GM12878 (cell line): ENCODE data around the gene PADI1. TPM values are rescaled to one million over a fixed set of nuclear protein-coding genes. Genes with fewer than 3 reads are reported as not detected.

Source experiments
- ATAC-seq: fragments of 200-7000 bp; cut with Tn5 transposase; 3 replicates; pipeline ENCODE4 v1.9.1; 2020; ENCODE audit warnings: mild to moderate bottlenecking, moderate library complexity
- BruUV-seq: library from RNA; stranded (reverse); fragments of 400-500 nt; replicated peaks from 2 replicates; lab custom pipeline; 2021; lab: Mats Ljungman, UMichigan
- CTCF ChIA-PET: fragments of 300-600 bp; sonication (Branson Sonifier 250); formaldehyde crosslinking; extraction: SDS; loops from one replicate; lab custom pipeline; 2021; ENCODE audit warnings: inconsistent platforms; lab: Yijun Ruan, JAX
- POLR2A ChIA-PET: fragments of 350-600 bp; formaldehyde crosslinking; extraction: SDS; loops from one replicate; lab custom pipeline; 2021; ENCODE audit warnings: inconsistent platforms; lab: Charles Lee
- RAD21 ChIA-PET: fragments of 300-600 bp; sonication (Branson Sonifier 250); formaldehyde crosslinking; loops from one replicate; lab custom pipeline; 2023; ENCODE audit warnings: antibody characterized with exemption; ENCODE audit not compliant: unreplicated experiment; lab: Charles Lee
- SMC1A ChIA-PET: fragments of 300-600 bp; sonication (Branson Sonifier 250); formaldehyde crosslinking; loops from one replicate; lab custom pipeline; 2023; ENCODE audit not compliant: unreplicated experiment, uncharacterized antibody; lab: Charles Lee
- DNase-seq: peaks from one replicate; pipeline ENCODE4 v3.0.0-alpha.2; 2011; ENCODE audit warnings: low read depth, low spot score
- FAIRE-seq: peaks from 3 replicates; lab custom pipeline; 2011; peaks lifted over from hg19 to GRCh38; lab: Jason Lieb, UNC
- H2AFZ ChIP-seq: 2 replicates; pipeline ENCODE4 v1.6.0; 2011; ENCODE audit warnings: low read depth, low read length, control low read depth; ENCODE audit not compliant: control insufficient read depth
- H3K27ac ChIP-seq: 2 replicates; pipeline ENCODE4 v1.5.1; 2011; ENCODE audit warnings: control low read depth; ENCODE audit not compliant: control insufficient read depth, insufficient read depth
- H3K27me3 ChIP-seq, 2 experiments: replicated peaks in 1 of 2; 2 replicates each; pipeline versions ENCODE4 v1.6.0 to v1.6.1; 2011; ENCODE audit warnings: low read length in 1 of 2; ENCODE audit not compliant: control insufficient read depth in 2 of 2, insufficient read depth in 2 of 2
- H3K36me3 ChIP-seq, 2 experiments: 2 replicates each; pipeline ENCODE4 v1.5.1; 2011; ENCODE audit warnings: low read length in 1 of 2; ENCODE audit not compliant: control insufficient read depth in 2 of 2, insufficient read depth in 2 of 2
- H3K4me1 ChIP-seq: 2 replicates; pipeline ENCODE4 v1.6.1; 2011; ENCODE audit warnings: mild to moderate bottlenecking, low read length, moderate library complexity, mixed read lengths; ENCODE audit not compliant: control insufficient read depth, insufficient read depth
- H3K4me2 ChIP-seq: 2 replicates; pipeline ENCODE4 v1.6.0; 2011; ENCODE audit warnings: control low read depth; ENCODE audit not compliant: control insufficient read depth, insufficient read depth
- H3K4me3 ChIP-seq: fragments of 200-600 bp; sonication (generic); 2 replicates; pipeline ENCODE4 v1.5.1; 2016
- H3K79me2 ChIP-seq: 2 replicates; pipeline ENCODE4 v1.6.0; 2011; ENCODE audit warnings: low read length; ENCODE audit not compliant: control insufficient read depth, insufficient read depth
- H3K9ac ChIP-seq: 2 replicates; pipeline ENCODE4 v1.8.0; 2011; ENCODE audit warnings: low read length, control low read depth, mixed read lengths; ENCODE audit not compliant: control insufficient read depth, insufficient read depth
- H3K9me3 ChIP-seq: replicated peaks from 3 replicates; pipeline ENCODE4 v1.5.1; 2011; ENCODE audit warnings: mild to moderate bottlenecking, low read length; ENCODE audit not compliant: control insufficient read depth, insufficient read depth
- H4K20me1 ChIP-seq: 2 replicates; pipeline ENCODE4 v1.6.0; 2011; ENCODE audit not compliant: control insufficient read depth, insufficient read depth
- CEBPZ ChIP-seq: fragments of 150-350 bp; IDR thresholded peaks from 2 replicates; pipeline ENCODE4 v1.6.1; 2016; ENCODE audit warnings: low read depth, low read length
- HDAC2 ChIP-seq: fragments of 200-600 bp; sonication (generic); IDR thresholded peaks from 2 replicates; pipeline ENCODE4 v1.6.1; 2017
- IRF4 ChIP-seq: IDR thresholded peaks from 2 replicates; pipeline ENCODE4 v1.6.1; 2011; ENCODE audit warnings: low read depth, low read length
- MXI1 ChIP-seq: fragments of 150-350 bp; IDR thresholded peaks from 2 replicates; pipeline ENCODE4 v1.6.1; 2011; ENCODE audit warnings: low read depth, mild to moderate bottlenecking, inconsistent platforms, low read length, improper control_type of control experiment
- PKNOX1 ChIP-seq: fragments of 450-650 bp; IDR thresholded peaks from 2 replicates; pipeline ENCODE4 v1.6.1; 2016; ENCODE audit warnings: mild to moderate bottlenecking
- SMAD5 ChIP-seq: IDR thresholded peaks from 2 replicates; pipeline ENCODE4 v1.6.1; 2016; ENCODE audit warnings: antibody characterized with exemption, low read depth
- SPI1 ChIP-seq: IDR thresholded peaks from 2 replicates; pipeline ENCODE4 v1.6.1; 2011; ENCODE audit warnings: low read depth, mild to moderate bottlenecking, low read length, moderate library complexity, borderline replicate concordance; ENCODE audit not compliant: insufficient read depth
- TBL1XR1 ChIP-seq: IDR thresholded peaks from 2 replicates; pipeline ENCODE4 v1.6.1; 2012; ENCODE audit warnings: low read depth, low read length, improper control_type of control experiment
- ZBTB40 ChIP-seq: fragments of 450-650 bp; IDR thresholded peaks from 2 replicates; pipeline ENCODE4 v1.6.1; 2016; ENCODE audit warnings: mild to moderate bottlenecking, moderate library complexity, borderline replicate concordance
- ZNF207 ChIP-seq: fragments of 450-650 bp; IDR thresholded peaks from 2 replicates; pipeline ENCODE4 v1.6.1; 2014; ENCODE audit warnings: antibody characterized with exemption, mild to moderate bottlenecking, borderline replicate concordance
- WGBS: methylation state at CpG from one replicate; pipeline ENCODE4 v1.1.6; 2016; ENCODE audit warnings: low lambda C conversion rate; ENCODE audit not compliant: insufficient replicate concordance, insufficient coverage; ENCODE audit errors: missing lambda C conversion rate; 5-methylcytosine and 5-hydroxymethylcytosine counted together
- in situ Hi-C: fragments of 300-500 bp; cut with MboI; formaldehyde crosslinking; loops from 9 replicates; pipeline ENCODE4 v1.14.3; 2018; ENCODE audit warnings: mixed read lengths
- intact Hi-C: fragments of 100-400 bp; cut with micrococcal nuclease; formaldehyde crosslinking; loops from one replicate; pipeline ENCODE4 v1.14.2; 2022; ENCODE audit not compliant: unreplicated experiment
- polyA plus RNA-seq, 11 experiments: library from polyadenylated mRNA; depleted of rRNA in 4 of 11; unstranded in 6 of 11; stranded (reverse) in 5 of 11; fragments of >200 nt; fragmentation: Nextera tagmentation in 4 of 11; fragmentation: Illumina TruSeq in 1 of 11; extraction: Ambion mirVana in 4 of 11; extraction: Trizol in 1 of 11; gene quantifications; 1 replicate in 1 of 11; 2 replicates in 10 of 11; pipeline versions ENCODE4 v1.2.1 to v1.2.3, GENCODE V29; 2011 to 2016; ENCODE audit warnings: inconsistent platforms in 2 of 11, missing spikeins in 2 of 11, low read depth in 1 of 11
- total RNA-seq, 4 experiments: library from RNA; depleted of rRNA in 3 of 4; stranded (reverse); fragments of >200 nt in 3 of 4; fragmentation: Illumina TruSeq in 1 of 4; extraction: Trizol in 1 of 4; gene quantifications; 2 replicates each; pipeline versions ENCODE4 v1.2.1 to v1.2.3, GENCODE V29; 2013 to 2021
- TF ChIP-seq, protein P1 (sequence below): fragments of 450-650 bp; formaldehyde crosslinking; IDR thresholded peaks from 2 replicates; pipeline ENCODE4 v1.4.0; 2022; ENCODE audit warnings: mild to moderate bottlenecking, moderate library complexity

Gene PADI1
- total and polyA plus RNA-seq, 10 of the 15 experiments (the other 5 are each of a cell fraction or from before 2014, with no cell fraction given), result 0.05 TPM; not detected in 9

DNA sequence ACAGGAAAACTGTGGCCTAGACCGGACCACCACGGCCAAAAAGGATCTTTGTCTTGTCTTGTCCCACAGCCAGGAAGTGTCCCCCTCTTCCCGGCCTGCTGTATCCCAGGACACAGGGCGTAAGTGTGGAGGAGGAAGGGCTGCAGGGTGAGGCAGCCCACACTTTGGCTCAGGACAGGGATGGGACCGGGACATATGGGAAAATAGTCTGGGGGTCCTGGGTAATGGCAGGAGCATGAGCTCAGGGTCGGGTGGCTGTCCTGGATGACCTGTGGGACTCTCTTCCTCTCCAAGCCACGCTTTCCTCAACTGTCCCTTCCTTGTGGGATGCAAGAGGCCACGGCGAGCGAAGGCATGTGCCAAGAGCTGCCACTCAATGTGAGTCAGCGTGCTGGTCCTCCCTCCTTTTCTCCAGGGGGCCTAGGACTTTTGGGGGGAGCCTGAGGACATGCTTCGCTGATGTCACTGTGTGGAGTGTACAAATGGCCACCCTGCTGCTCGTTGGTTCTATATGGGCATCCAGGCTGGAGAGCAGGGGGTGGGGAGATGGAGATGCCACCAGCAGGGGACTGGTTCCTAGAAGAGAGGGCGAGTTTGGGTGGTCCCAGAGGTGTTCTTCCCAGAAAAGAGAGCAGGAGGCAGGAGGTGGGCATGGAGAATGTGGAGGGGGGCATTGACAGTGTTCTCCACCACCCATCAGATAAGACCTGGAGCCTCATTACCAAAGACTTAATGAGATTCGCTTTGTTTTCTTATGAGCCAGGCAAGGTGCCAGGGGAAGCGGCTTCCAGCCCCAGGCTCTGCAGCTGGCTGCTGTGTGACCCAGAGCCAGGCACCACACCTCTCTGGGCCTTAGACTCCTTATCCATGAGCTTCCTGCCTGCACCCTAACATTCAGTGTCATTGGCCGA lies 11.5 kb upstream of the PADI1 start:
- Histone ChIP-seq H3K36me3 (no peaks in the 10 kb centered on the region), H3K4me2 (no peak overlapping the region), H4K20me1 (no peaks in the 10 kb centered on the region), H3K4me1 (no peaks in the 10 kb centered on the region), H3K27ac (no peak overlapping the region), H3K79me2 (no peaks in the 10 kb centered on the region), H3K9ac (no peak overlapping the region)
- ChIA-PET CTCF (no interaction called here), SMC1A (no interaction called here), POLR2A (no interaction called here)
- intact Hi-C loops, result no loop called here
- ATAC-seq, result no peak
- TF ChIP-seq ZNF207, result no peak
- no peak for TF ChIP-seq PKNOX1
- TF ChIP-seq ZBTB40, result no peak
- TF ChIP-seq, protein P1, sequence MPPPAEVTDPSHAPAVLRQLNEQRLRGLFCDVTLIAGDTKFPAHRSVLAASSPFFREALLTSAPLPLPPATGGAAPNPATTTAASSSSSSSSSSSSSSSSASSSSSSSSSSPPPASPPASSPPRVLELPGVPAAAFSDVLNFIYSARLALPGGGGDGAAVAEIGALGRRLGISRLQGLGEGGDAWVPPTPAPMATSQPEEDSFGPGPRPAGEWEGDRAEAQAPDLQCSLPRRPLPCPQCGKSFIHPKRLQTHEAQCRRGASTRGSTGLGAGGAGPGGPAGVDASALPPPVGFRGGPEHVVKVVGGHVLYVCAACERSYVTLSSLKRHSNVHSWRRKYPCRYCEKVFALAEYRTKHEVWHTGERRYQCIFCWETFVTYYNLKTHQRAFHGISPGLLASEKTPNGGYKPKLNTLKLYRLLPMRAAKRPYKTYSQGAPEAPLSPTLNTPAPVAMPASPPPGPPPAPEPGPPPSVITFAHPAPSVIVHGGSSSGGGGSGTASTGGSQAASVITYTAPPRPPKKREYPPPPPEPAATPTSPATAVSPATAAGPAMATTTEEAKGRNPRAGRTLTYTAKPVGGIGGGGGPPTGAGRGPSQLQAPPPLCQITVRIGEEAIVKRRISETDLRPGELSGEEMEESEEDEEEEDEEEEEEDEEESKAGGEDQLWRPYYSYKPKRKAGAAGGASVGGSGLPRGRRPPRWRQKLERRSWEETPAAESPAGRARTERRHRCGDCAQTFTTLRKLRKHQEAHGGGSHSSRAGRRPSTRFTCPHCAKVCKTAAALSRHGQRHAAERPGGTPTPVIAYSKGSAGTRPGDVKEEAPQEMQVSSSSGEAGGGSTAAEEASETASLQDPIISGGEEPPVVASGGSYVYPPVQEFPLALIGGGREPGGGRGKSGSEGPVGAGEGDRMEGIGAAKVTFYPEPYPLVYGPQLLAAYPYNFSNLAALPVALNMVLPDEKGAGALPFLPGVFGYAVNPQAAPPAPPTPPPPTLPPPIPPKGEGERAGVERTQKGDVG (CRISPR knock-in tag), result no peak
- no peak for TF ChIP-seq TBL1XR1
- no peak for TF ChIP-seq IRF4
- no peak for TF ChIP-seq SMAD5
- TF ChIP-seq SPI1, result no peak
- TF ChIP-seq MXI1, result no peak
- TF ChIP-seq HDAC2, result no peak
- no peak for TF ChIP-seq CEBPZ
- TF ChIP-seq, all 136 proteins: peak for 0
- FAIRE-seq, result no peak
- RAD21 ChIA-PET, result no interaction called here
- BruUV-seq, result no TSS peak
- in situ Hi-C loops, result no loop called here
- Histone ChIP-seq H3K27me3 (no peaks in the 10 kb centered on the region; a peak in 1 of 4 replicates), H3K9me3 (no peaks in the 10 kb centered on the region; the same call in 2 of the 3 replicates), H3K4me3 (no peak overlapping the region), H2AFZ (no peak overlapping the region)
- 40% methylated on average over 17 of the region's 17 CpGs for WGBS
- DNase-seq, result no peak
